Left ventricle myocardium inferior (tissue), 1 donor: ENCODE results near the gene RAPGEF1. TPM values are rescaled to one million over a fixed set of nuclear protein-coding genes. Genes with fewer than 3 reads are reported as not detected.
"Not testable (repeated sequence)": the region's sequence is repeated elsewhere in the genome, so short reads cannot be mapped to it uniquely, and the experiment has no call there.

Experiments
- DNase-seq: peaks from one replicate; pipeline ENCODE4 v3.0.0-alpha.2; 2020
- H3K27ac ChIP-seq: fragments of 200-600 bp; replicated peaks from 2 replicates; pipeline ENCODE4 v1.8.0; 2021
- H3K27me3 ChIP-seq: fragments of 200-600 bp; 2 replicates; pipeline ENCODE4 v1.8.0; 2021; ENCODE audit warnings: low read depth
- H3K36me3 ChIP-seq: fragments of 200-600 bp; 2 replicates; pipeline ENCODE4 v1.8.0; 2021
- H3K4me1 ChIP-seq: fragments of 200-600 bp; 2 replicates; pipeline ENCODE4 v1.8.0; 2021
- H3K4me3 ChIP-seq: fragments of 200-600 bp; 2 replicates; pipeline ENCODE4 v1.8.0; 2021; ENCODE audit warnings: mild to moderate bottlenecking, moderate library complexity
- H3K9me3 ChIP-seq: fragments of 200-600 bp; replicated peaks from 2 replicates; pipeline ENCODE4 v1.8.0; 2021
- CTCF ChIP-seq: fragments of 200-600 bp; IDR thresholded peaks from 2 replicates; pipeline ENCODE4 v1.8.0; 2021; ENCODE audit warnings: antibody characterized with exemption, mild to moderate bottlenecking, borderline replicate concordance
- intact Hi-C: fragments of 100-400 bp; cut with micrococcal nuclease; formaldehyde crosslinking; loops from one replicate; pipeline ENCODE4 v1.11.0; 2022
- total RNA-seq: library from RNA; stranded (reverse); fragmentation: NEBNext Ultra II Directional; extraction: Animal tissue kit (Norgen Biotek cat#: 25700); gene quantifications from one replicate; pipeline ENCODE4 v1.2.1, GENCODE V29; 2021
- donor health status: DM: no; HTN: yes; CAD: no; lungs with severe emphysema.

RAPGEF1 gene
- total RNA-seq, 1 donor from 2014 or later: 95.9 TPM

GRCh38 chr9:131690462-131690861 is 49.4 kb downstream of the RAPGEF1 start:
- no peak for DNase-seq
- Histone ChIP-seq H3K4me3 (no peak overlapping the region), H3K4me1 (peaks cover 94% of the 10 kb centered on the region), H3K9me3 (no peaks in the 10 kb centered on the region), H3K27ac (peak overlapping the region; percentile 27), H3K36me3 (no peaks in the 10 kb centered on the region), H3K27me3 (no peaks in the 10 kb centered on the region)
- intact Hi-C loops: no loop called here
- no peak for TF ChIP-seq CTCF

- peaks cover 92% of the 10 kb centered on the region for H3K4me1 ChIP-seq
- H3K4me3 ChIP-seq: no peak overlapping the region
- intact Hi-C loops: no loop called here
- no peaks in the 10 kb centered on the region for H3K36me3 ChIP-seq
- no peak for DNase-seq
- no peaks in the 10 kb centered on the region for H3K9me3 ChIP-seq
- H3K27ac ChIP-seq: peak overlapping the region; percentile 18
- no peaks in the 10 kb centered on the region for H3K27me3 ChIP-seq
- TF ChIP-seq CTCF: no peak
Observed at GRCh38 chr9:131688377-131688776, 51.5 kb downstream of the RAPGEF1 start.

GRCh38 chr9:131685753-131686706 is 53.8 kb downstream of the RAPGEF1 start:
- H3K9me3 ChIP-seq: no peaks in the 10 kb centered on the region
- H3K27me3 ChIP-seq: no peaks in the 10 kb centered on the region
- H3K4me1 ChIP-seq: peaks cover 92% of the 10 kb centered on the region
- TF ChIP-seq CTCF: no peak
- no peak overlapping the region for H3K4me3 ChIP-seq
- intact Hi-C loops: no loop called here
- H3K36me3 ChIP-seq: no peaks in the 10 kb centered on the region
- DNase-seq: no peak
- no peak overlapping the region for H3K27ac ChIP-seq

GRCh38 chr9:131683094-131683493 is 56.8 kb downstream of the RAPGEF1 start:
- H3K9me3 ChIP-seq, H3K36me3 ChIP-seq, DNase-seq, H3K27me3 ChIP-seq, intact Hi-C loops: not testable (repeated sequence)
- peak overlapping the region; percentile 86 for H3K27ac ChIP-seq
- H3K4me1 ChIP-seq: peaks cover 96% of the 10 kb centered on the region
- peak overlapping the region; percentile 39 for H3K4me3 ChIP-seq

GRCh38 chr9:131682261-131682660 is 57.6 kb downstream of the RAPGEF1 start:
- H3K4me1 ChIP-seq: peaks cover 96% of the 10 kb centered on the region
- H3K9me3 ChIP-seq: no peaks in the 10 kb centered on the region
- peak overlapping the region; percentile 39 for H3K4me3 ChIP-seq
- no peak for DNase-seq
- H3K27me3 ChIP-seq: no peaks in the 10 kb centered on the region
- peak overlapping the region; percentile 86 for H3K27ac ChIP-seq
- no peaks in the 10 kb centered on the region for H3K36me3 ChIP-seq
- intact Hi-C loops: no loop called here
- TF ChIP-seq CTCF: no peak

- H3K4me3 ChIP-seq: peak overlapping the region; percentile 39
- H3K36me3 ChIP-seq, H3K27me3 ChIP-seq, intact Hi-C loops, DNase-seq, H3K9me3 ChIP-seq: not testable (repeated sequence)
- peak overlapping the region; percentile 86 for H3K27ac ChIP-seq
- H3K4me1 ChIP-seq: peaks cover 96% of the 10 kb centered on the region
Observed at GRCh38 chr9:131681826-131682225, 58.0 kb downstream of the RAPGEF1 start.

- H3K9me3 ChIP-seq, H3K4me3 ChIP-seq, H3K27me3 ChIP-seq, DNase-seq, H3K36me3 ChIP-seq, intact Hi-C loops: not testable (repeated sequence)
- H3K27ac ChIP-seq: peak overlapping the region; percentile 86
- H3K4me1 ChIP-seq: peaks cover 96% of the 10 kb centered on the region
Observed at GRCh38 chr9:131681108-131681507, 58.8 kb downstream of the RAPGEF1 start.
